HL-60 (cell line): ENCODE results near the gene NKAIN4.

Experiments
- DNase-seq, 2 experiments: peaks; one replicate each; pipeline ENCODE4 v3.0.0-alpha.2; 2010 to 2020; ENCODE audit warnings: low read depth in 1 of 2, low spot score in 1 of 2
- H3K27ac ChIP-seq: fragments of 250-450 bp; sonication (Bioruptor Pico); replicated peaks from 2 replicates; pipeline ENCODE4 v1.5.1; 2020; ENCODE audit warnings: mild to moderate bottlenecking, moderate library complexity
- H3K27me3 ChIP-seq: fragments of 250-450 bp; sonication (Bioruptor Pico); 2 replicates; pipeline ENCODE4 v1.5.1; 2021; ENCODE audit warnings: mild to moderate bottlenecking, moderate library complexity; ENCODE audit not compliant: insufficient read depth, poor library complexity, severe bottlenecking
- H3K4me3 ChIP-seq: replicated peaks from 2 replicates; pipeline ENCODE4 v1.5.1; 2011; ENCODE audit warnings: mild to moderate bottlenecking, control low read depth, low read length; ENCODE audit not compliant: insufficient read depth
- GABPA ChIP-seq: IDR thresholded peaks from 2 replicates; pipeline ENCODE4 v1.6.1; 2012; ENCODE audit warnings: low read depth
- POLR2AphosphoS5 ChIP-seq: IDR thresholded peaks from 2 replicates; pipeline ENCODE4 v1.6.1; 2012; ENCODE audit warnings: low read depth
- SPI1 ChIP-seq: IDR thresholded peaks from 2 replicates; pipeline ENCODE4 v1.6.1; 2012; ENCODE audit warnings: low read depth, mild to moderate bottlenecking, borderline replicate concordance
- TF ChIP-seq, protein P1 (sequence below): IDR thresholded peaks from 2 replicates; pipeline ENCODE4 v1.6.1; 2012; ENCODE audit warnings: low read depth; ENCODE audit not compliant: insufficient replicate concordance
- TF ChIP-seq, protein P2 (sequence below): IDR thresholded peaks from one replicate; pipeline ENCODE4 v1.5.1; 2011; ENCODE audit warnings: low read length, control low read depth, inconsistent platforms; ENCODE audit not compliant: insufficient read depth

NKAIN4 gene

DNA sequence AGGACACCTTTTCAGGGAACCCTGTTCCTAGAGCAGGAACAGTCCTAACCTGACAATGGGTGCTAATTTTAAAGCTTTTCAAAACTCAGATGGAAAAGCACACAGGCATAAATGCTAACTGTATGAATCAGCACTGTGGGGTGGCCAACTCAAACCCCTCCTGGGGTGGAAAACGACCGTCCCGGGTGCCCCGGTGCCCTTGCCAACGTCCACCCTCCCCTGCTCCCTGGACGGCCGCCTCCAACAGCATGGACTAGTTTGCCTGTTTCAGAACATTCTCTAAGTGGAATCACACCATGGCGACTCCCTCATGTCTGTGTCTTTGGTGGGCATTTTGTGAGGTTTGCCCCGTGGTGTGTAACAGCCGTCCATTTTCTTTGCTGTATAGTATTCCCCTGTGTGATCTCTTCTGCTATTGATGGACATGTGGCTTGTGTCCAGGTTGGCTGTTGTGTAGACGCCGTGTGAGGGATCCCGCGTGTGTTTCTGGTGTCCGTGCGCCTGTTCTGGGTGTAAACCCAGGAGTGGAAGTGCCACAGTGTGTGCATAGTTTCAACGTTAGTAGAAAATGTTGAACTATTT is 44.6 kb upstream of the NKAIN4 start:
- no peak for DNase-seq
- Histone ChIP-seq H3K27ac (no peak overlapping the region), H3K4me3 (no peak overlapping the region), H3K27me3 (peaks cover 22% of the 10 kb centered on the region)
- TF ChIP-seq SPI1: no peak
- TF ChIP-seq, protein P1, sequence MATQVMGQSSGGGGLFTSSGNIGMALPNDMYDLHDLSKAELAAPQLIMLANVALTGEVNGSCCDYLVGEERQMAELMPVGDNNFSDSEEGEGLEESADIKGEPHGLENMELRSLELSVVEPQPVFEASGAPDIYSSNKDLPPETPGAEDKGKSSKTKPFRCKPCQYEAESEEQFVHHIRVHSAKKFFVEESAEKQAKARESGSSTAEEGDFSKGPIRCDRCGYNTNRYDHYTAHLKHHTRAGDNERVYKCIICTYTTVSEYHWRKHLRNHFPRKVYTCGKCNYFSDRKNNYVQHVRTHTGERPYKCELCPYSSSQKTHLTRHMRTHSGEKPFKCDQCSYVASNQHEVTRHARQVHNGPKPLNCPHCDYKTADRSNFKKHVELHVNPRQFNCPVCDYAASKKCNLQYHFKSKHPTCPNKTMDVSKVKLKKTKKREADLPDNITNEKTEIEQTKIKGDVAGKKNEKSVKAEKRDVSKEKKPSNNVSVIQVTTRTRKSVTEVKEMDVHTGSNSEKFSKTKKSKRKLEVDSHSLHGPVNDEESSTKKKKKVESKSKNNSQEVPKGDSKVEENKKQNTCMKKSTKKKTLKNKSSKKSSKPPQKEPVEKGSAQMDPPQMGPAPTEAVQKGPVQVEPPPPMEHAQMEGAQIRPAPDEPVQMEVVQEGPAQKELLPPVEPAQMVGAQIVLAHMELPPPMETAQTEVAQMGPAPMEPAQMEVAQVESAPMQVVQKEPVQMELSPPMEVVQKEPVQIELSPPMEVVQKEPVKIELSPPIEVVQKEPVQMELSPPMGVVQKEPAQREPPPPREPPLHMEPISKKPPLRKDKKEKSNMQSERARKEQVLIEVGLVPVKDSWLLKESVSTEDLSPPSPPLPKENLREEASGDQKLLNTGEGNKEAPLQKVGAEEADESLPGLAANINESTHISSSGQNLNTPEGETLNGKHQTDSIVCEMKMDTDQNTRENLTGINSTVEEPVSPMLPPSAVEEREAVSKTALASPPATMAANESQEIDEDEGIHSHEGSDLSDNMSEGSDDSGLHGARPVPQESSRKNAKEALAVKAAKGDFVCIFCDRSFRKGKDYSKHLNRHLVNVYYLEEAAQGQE: no peak

DNA sequence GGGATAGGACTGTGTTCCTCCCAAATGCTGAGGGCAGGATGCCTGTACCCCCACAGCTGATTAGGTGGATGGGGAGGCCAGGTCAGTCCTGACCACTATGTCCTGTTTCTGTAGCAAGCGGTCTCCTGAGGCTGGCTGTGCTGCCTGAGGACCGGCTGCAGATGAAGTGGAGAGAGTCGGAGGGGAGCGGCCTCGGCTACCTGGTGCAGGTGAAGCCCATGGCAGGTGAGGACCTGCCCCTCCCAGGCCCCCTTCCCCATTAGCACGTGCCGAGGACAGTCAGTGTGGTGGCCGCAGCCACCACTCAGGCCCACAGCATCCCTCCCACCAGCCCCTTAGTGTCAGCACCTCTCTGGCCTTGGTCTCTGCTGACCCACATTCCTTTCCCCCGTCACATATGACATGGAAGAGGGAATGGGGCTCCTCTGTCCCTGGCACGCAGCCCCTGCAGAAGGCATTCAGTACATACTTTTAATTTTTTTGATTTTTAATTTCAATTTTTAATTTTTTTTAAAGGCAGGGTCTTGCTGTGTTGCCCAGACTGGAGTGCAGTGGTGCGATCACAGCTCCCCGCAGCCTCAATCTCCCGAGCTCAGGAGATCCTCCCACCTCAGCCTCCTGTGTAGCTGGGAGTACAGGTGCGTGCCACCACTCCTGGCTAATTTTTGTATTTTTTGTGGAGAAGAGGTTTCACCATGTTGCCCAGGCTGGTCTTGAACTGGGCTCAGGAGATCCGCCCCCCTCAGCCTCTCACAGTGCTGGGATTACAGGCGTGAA is 43.7 kb upstream of the NKAIN4 start:
- H3K27me3 ChIP-seq: peaks cover 22% of the 10 kb centered on the region
- DNase-seq: no peak
- H3K27ac ChIP-seq: no peak overlapping the region
- no peak for TF ChIP-seq GABPA
- no peak for TF ChIP-seq SPI1
- no peak for TF ChIP-seq POLR2AphosphoS5
- TF ChIP-seq, protein P1: no peak
- TF ChIP-seq, protein P2, sequence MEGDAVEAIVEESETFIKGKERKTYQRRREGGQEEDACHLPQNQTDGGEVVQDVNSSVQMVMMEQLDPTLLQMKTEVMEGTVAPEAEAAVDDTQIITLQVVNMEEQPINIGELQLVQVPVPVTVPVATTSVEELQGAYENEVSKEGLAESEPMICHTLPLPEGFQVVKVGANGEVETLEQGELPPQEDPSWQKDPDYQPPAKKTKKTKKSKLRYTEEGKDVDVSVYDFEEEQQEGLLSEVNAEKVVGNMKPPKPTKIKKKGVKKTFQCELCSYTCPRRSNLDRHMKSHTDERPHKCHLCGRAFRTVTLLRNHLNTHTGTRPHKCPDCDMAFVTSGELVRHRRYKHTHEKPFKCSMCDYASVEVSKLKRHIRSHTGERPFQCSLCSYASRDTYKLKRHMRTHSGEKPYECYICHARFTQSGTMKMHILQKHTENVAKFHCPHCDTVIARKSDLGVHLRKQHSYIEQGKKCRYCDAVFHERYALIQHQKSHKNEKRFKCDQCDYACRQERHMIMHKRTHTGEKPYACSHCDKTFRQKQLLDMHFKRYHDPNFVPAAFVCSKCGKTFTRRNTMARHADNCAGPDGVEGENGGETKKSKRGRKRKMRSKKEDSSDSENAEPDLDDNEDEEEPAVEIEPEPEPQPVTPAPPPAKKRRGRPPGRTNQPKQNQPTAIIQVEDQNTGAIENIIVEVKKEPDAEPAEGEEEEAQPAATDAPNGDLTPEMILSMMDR: no peak
- H3K4me3 ChIP-seq: no peak overlapping the region

DNA sequence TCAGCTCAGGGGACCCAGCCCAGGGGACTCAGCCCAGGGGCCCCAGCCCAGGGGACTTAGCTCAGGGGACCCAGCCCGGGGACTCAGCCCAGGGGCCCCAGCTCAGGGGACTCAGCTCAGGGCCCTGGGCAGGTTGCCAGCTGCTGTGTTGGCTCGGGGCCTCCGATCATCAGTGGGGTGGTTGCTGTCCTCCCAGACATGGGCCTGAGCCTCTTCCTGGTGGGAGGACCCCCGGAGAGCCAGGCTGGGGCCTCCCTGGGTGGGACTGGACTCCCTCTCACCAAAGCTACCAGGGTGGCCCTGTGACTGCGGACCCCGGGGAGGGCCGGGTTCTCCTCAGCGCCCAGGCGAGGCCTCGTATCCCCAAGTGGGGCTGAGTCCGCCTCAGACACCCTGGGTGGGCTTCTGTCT is 43.1 kb upstream of the NKAIN4 start:
- no peak for DNase-seq
- no peak overlapping the region for H3K27ac ChIP-seq
- TF ChIP-seq SPI1 (no peak), POLR2AphosphoS5 (no peak), GABPA (no peak)
- TF ChIP-seq, protein P1: no peak
- TF ChIP-seq, protein P2: no peak
- peaks cover 22% of the 10 kb centered on the region for H3K27me3 ChIP-seq
- H3K4me3 ChIP-seq: no peak overlapping the region
